HG03025 (cell line): ENCODE measurements around the gene SESN1.
"Not testable (repeated sequence)": the region's sequence is repeated elsewhere in the genome, so short reads cannot be mapped to it uniquely, and the experiment has no call there.

Experiments used
- ATAC-seq: cut with Tn5 transposase; IDR thresholded peaks from one replicate; pipeline ENCODE4 v1.9.1; 2021; ENCODE audit warnings: mild to moderate bottlenecking, moderate library complexity; ENCODE audit not compliant: unreplicated experiment, low FRiP score

Gene SESN1

GRCh38 chr6:109094416-109095035, at the start of gene SESN1:
SESN1 (minus strand) TSS chr6:109094846; CDS start chr6:109094073, 773 bp downstream.
- peak; percentile 68 for ATAC-seq

- no peak for ATAC-seq
Observed at GRCh38 chr6:109143191-109143590, 48.5 kb upstream of the SESN1 start.

- ATAC-seq = not testable (repeated sequence)
Observed at GRCh38 chr6:109142067-109142466, 47.4 kb upstream of the SESN1 start.

- ATAC-seq = no peak
Observed at GRCh38 chr6:109139109-109139508, 44.5 kb upstream of the SESN1 start.

GRCh38 chr6:109136530-109136929, 41.9 kb upstream of the SESN1 start:
- not testable (repeated sequence) for ATAC-seq

GRCh38 chr6:109136039-109136438, 41.4 kb upstream of the SESN1 start:
- not testable (repeated sequence) for ATAC-seq

GRCh38 chr6:109135600-109135999, 41.0 kb upstream of the SESN1 start:
- ATAC-seq = not testable (repeated sequence)

GRCh38 chr6:109130065-109130464, 35.4 kb upstream of the SESN1 start:
- no peak for ATAC-seq

- no peak for ATAC-seq
Observed at GRCh38 chr6:109125504-109125903, 30.9 kb upstream of the SESN1 start.

- no peak for ATAC-seq
Observed at GRCh38 chr6:109124219-109124618, 29.6 kb upstream of the SESN1 start.

- ATAC-seq = no peak
Observed at GRCh38 chr6:109121411-109121810, 26.8 kb upstream of the SESN1 start.

GRCh38 chr6:109118871-109119354, 24.3 kb upstream of the SESN1 start:
- ATAC-seq = no peak

- ATAC-seq = no peak
Observed at GRCh38 chr6:109118337-109118736, 23.7 kb upstream of the SESN1 start.

GRCh38 chr6:109117346-109118035, 22.8 kb upstream of the SESN1 start:
- no peak for ATAC-seq

- not testable (repeated sequence) for ATAC-seq
Observed at GRCh38 chr6:109112663-109113062, 18.0 kb upstream of the SESN1 start.

- not testable (repeated sequence) for ATAC-seq
Observed at GRCh38 chr6:109109663-109110062, 15.0 kb upstream of the SESN1 start.

- no peak for ATAC-seq
Observed at GRCh38 chr6:109105681-109106080, 11.0 kb upstream of the SESN1 start.

- ATAC-seq = no peak
Observed at GRCh38 chr6:109104512-109104911, 9.9 kb upstream of the SESN1 start.

GRCh38 chr6:109103942-109104341, 9.3 kb upstream of the SESN1 start:
- ATAC-seq = no peak

- ATAC-seq = no peak
Observed at GRCh38 chr6:109102762-109103161, 8.1 kb upstream of the SESN1 start.

- ATAC-seq = no peak
Observed at GRCh38 chr6:109097661-109098060, 3.0 kb upstream of the SESN1 start.

GRCh38 chr6:109096208-109096607, 1.6 kb upstream of the SESN1 start:
- ATAC-seq = no peak
